Measurements from ENCODE around the gene ZNF445.
"Not testable (repeated sequence)": the region's sequence is repeated elsewhere in the genome, so short reads cannot be mapped to it uniquely, and the experiment has no call there.

ZNF445 gene

GRCh38 chr3:44409640-44410410 is 67.6 kb downstream of the ZNF445 start:
- in situ Hi-C loops (cut with HindIII; ENCODE audit: low sequenced_read_pairs), result no loop called here

DNA sequence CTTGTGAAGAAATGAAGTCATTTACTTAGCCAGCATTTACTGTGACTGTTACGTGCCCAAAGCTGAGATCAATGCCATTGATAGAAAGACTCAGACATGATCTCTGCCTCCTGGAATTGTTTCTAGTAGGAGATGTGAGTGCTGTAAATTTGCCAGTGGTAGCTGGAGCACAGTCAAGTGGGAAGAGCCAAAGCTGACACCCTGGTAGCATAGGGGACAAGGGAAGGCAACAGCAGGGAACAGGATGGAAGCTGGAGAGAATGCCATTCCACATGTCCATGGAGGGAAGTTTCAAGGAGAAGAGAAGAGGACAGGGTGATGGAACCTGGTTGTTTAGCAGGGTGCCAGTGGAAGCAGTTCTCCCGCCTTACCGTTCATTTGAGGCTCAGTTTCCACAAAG is 74.9 kb downstream of the ZNF445 start:
- in situ Hi-C loops (cut with HindIII; ENCODE audit: low sequenced_read_pairs), result no loop called here

DNA sequence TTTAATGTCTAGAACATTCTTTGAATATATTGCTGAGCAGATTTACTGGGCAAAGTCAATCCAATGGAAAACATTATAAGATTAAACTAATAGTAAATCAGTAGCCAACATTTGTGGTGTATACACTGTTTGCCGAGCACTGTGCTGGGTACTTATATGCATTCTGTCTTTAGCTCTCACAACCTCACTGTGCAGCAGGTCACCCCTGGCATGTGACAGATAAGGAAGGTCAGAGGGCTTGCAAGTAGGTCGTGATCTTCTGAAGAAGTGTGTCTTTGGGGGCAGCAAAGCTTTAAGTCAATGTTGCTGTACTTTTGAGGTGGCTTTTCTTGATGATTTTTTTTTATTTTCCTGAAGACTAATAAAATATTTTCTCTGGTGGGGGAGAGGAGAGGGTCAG is 76.7 kb downstream of the ZNF445 start:
- in situ Hi-C loops (cut with HindIII; ENCODE audit: low sequenced_read_pairs), result no loop called here

- in situ Hi-C loops (cut with HindIII; ENCODE audit: low sequenced_read_pairs), result no loop called here
Measured at GRCh38 chr3:44398853-44399252, 78.6 kb downstream of the ZNF445 start.

DNA sequence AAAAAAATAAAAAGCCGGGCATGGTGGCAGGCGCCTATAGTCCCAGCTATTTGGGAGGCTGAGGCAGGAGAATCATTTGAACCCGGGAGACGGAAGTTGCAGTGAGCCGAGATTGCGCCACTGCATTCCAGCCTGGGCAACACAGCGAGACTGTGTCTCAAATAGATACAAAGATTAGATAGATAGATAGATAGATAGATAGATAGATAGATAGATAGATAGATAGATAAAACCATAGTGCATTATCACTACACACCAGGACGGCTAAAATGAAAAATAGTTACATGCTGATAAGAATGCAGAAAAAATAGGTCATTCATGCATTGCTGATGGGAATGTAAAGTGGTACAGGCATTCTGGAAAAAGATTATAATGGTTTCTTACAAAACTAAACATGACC is 79.2 kb downstream of the ZNF445 start:
- in situ Hi-C loops (cut with HindIII; ENCODE audit: low sequenced_read_pairs), result not testable (repeated sequence)

DNA sequence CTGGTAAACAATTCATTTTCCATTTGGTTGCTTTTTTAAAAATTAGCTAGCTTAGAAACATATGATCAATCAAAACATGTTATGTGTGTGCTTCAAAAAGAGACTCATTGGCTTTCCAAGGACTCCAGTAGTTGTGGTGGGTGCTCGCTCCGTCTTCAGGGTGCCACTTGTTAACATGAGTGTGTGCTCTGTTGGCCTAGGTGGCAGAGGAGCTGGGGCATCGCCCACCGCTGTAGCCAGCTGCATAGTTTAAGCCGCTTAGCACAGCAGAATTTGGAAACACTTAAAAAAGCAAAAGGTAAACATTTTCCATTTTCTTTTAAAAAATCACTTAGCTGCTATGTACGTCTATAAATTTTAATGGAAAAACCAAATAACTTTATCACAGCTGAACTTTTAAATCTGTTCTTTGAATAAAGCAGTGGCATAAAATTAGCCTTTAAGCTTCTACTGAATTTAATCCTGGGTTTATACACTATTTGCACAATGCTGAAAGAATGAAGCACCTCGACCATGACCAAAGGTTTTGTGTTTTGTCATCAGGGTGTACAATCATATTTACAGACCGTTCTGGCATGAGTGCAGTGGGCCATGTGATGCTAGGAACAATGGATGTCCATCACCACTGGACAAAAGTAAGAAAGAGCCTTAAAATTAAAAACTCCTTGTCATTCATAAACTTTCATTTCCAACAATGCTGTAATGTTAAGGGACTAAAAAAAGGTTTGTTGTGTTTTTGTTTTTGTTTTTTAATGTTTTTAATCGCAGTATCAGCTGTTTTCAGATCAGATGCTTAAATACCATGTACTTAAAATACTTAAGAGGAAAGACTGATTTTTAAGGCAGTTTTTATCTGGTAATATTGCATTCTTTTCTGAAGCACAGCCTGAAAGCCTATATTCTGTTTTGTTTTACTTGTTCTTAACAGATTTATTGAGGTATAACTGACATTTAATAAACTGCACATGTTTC is 81.0 kb downstream of the ZNF445 start:
- in situ Hi-C loops (cut with HindIII; ENCODE audit: low sequenced_read_pairs), result no loop called here

- in situ Hi-C loops (cut with HindIII; ENCODE audit: low sequenced_read_pairs), result no loop called here
Measured at GRCh38 chr3:44395714-44396113, 81.8 kb downstream of the ZNF445 start.

GRCh38 chr3:44392489-44392888 is 85.0 kb downstream of the ZNF445 start:
- in situ Hi-C loops (cut with HindIII; ENCODE audit: low sequenced_read_pairs), result no loop called here

GRCh38 chr3:44387404-44387803 is 90.1 kb downstream of the ZNF445 start:
- in situ Hi-C loops (cut with HindIII; ENCODE audit: low sequenced_read_pairs), result no loop called here
